Cardiac fibroblast (primary cell): ENCODE data around the gene GPC3.

ENCODE experiments used
- DNase-seq, 2 donors: peaks; one replicate each; pipeline versions ENCODE4 v3.0.0 to v3.0.0-alpha.2; 2010; ENCODE audit warnings: low read depth in 2 of 2
- H3K4me3 ChIP-seq, 2 donors: replicated peaks in 1 of 2; 1 replicate in 1 of 2; 2 replicates in 1 of 2; pipeline ENCODE4 v1.5.1; 2011; ENCODE audit warnings: low read depth in 2 of 2, low read length in 2 of 2, mild to moderate bottlenecking in 2 of 2, moderate library complexity in 1 of 2
- TF ChIP-seq, protein P1 (sequence below): IDR thresholded peaks from one replicate; pipeline ENCODE4 v1.5.1; 2011; ENCODE audit warnings: low read depth, mild to moderate bottlenecking, low read length, inconsistent platforms

Gene GPC3

DNA sequence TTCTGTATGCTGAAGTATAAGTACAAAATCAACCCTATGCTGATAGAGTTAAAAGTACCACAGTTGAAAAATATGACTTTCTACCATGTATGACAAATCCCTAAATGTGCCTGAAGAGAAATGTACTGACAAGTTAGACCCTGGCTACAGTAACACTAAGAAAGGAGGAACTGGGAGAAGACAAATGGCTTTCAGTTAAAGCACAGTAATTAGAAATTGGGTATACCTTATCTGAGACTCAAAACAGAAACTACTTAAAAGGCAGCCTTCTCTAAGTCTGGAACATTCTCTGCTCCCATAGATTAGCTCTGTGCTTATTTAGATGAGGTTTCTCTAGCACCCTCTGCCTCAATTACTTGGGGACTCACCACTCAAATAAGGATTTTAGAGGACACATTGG lies 189.1 kb downstream of the GPC3 start:
- TF ChIP-seq, protein P1, sequence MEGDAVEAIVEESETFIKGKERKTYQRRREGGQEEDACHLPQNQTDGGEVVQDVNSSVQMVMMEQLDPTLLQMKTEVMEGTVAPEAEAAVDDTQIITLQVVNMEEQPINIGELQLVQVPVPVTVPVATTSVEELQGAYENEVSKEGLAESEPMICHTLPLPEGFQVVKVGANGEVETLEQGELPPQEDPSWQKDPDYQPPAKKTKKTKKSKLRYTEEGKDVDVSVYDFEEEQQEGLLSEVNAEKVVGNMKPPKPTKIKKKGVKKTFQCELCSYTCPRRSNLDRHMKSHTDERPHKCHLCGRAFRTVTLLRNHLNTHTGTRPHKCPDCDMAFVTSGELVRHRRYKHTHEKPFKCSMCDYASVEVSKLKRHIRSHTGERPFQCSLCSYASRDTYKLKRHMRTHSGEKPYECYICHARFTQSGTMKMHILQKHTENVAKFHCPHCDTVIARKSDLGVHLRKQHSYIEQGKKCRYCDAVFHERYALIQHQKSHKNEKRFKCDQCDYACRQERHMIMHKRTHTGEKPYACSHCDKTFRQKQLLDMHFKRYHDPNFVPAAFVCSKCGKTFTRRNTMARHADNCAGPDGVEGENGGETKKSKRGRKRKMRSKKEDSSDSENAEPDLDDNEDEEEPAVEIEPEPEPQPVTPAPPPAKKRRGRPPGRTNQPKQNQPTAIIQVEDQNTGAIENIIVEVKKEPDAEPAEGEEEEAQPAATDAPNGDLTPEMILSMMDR, result no peak
- no peak overlapping the region for H3K4me3 ChIP-seq
- DNase-seq, result no peak

DNA sequence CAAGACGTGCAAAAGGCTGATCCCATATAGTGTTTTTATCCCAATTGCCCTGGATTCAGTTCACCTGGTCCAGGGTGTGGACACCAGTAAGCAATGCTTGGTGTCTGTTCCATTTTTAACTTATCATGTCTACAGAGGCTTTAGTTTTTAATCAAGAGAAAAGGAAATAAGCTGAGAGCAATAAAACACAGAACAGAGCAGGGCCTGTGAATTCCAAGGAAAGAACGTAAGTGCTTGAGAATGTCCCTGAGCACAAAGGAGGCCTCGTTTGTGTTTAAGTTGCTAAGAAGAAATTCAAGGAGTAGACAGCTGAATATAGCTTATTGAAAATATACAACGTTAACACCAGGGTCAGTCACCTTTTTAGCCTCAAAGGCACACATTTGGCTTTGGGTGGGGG lies 191.3 kb downstream of the GPC3 start:
- no peak overlapping the region for H3K4me3 ChIP-seq
- DNase-seq, result no peak
- TF ChIP-seq, protein P1, result no peak

DNA sequence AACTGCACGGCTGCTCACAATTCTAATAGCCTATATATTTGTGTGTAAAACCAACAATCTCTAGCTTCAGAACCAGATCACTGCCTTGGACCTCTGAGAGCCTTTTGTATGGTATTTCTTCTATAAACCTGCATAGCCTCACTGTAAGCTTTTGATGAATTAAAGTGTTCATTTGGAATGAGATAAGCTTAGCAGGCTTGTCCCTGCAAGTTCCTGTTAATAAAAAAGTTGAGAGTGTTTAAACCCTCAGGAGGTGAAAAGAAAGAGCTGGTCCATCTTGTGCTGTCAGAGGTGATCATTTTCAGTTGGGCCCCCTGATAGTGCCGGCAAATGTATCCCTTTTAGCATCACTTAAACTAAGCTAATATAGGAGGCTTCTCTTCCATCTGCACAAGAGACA lies 191.8 kb downstream of the GPC3 start:
- no peak for DNase-seq
- no peak overlapping the region for H3K4me3 ChIP-seq
- TF ChIP-seq, protein P1, result no peak

DNA sequence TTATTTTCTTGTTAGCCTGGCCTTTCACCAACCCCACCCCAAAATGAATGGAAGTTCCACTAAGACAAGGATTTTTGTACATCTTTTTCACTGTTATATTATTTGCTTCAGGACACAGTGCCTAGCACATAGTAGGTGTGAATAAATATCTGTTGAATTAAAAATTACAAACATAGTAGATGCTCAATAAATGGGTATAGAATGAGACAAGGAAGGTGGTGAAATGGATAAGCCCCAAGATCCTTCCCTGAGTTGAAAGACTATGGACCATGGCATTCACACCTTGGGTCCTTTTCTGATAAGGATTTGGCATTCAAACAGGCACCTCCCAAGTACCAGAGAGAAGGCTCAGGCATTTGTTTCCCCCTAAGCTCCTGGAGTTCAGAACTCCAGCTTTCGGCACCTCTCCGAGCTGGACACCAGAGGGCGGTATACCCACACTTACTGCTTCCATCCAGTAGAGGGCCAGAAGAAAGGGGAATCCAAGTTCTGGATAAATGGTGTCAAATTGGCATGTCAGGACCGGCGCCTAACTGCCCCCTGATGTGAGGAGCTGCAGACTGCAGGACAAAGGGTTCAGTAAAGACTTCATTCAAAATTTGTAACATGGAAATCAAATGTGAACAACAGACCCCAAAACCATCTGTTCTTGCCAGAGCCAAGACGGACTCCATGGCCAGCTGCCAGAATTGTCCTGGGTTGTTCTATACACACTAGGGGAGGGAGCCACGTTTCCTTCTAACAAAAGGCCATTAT lies 193.0 kb downstream of the GPC3 start:
- peak overlapping the region in 1 of 2 donors; percentile 30 for H3K4me3 ChIP-seq
- TF ChIP-seq, protein P1, result peak; percentile 97
- peak; percentile 69 to 76 for DNase-seq

DNA sequence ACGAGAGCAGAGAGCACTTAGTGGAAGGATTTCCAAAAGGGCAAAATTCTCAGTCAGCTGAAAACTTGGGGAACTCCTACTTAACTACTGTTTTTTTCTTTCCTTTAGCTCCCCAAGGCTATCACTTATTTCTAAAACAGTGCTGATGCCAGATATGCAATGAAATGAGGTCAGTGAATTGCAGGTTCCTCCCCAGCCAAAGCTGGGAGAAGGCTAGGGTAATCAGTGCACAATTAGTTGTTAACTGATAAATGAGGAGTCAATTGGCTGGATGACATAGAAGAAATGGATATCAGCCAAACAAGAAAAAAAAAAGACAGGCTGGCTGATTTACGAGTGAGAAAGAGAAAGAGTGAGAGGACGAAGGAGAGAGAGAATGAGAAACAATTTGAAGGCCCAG lies 195.6 kb downstream of the GPC3 start:
- no peak for DNase-seq
- TF ChIP-seq, protein P1, result no peak
- no peak overlapping the region for H3K4me3 ChIP-seq

DNA sequence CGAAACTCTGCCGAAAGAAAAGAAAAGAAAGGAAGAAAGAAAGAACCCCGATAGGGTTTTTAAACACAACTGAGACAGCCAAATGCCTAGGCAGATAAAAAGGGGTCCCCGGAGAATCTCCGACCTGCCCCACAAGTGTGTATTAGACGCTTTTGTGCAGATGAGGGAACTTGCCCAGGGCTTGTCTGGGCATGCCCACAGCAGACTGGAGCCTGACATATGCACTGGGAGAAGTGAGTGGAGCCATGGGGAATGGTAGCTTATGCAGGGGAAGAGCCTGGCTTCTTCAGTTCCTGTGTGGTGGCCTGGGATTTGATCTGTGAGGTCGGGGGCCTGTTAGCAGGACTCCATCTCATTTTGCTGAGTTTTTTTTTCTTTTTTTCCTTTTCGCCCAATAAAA lies 199.0 kb downstream of the GPC3 start:
- TF ChIP-seq, protein P1, result no peak

DNA sequence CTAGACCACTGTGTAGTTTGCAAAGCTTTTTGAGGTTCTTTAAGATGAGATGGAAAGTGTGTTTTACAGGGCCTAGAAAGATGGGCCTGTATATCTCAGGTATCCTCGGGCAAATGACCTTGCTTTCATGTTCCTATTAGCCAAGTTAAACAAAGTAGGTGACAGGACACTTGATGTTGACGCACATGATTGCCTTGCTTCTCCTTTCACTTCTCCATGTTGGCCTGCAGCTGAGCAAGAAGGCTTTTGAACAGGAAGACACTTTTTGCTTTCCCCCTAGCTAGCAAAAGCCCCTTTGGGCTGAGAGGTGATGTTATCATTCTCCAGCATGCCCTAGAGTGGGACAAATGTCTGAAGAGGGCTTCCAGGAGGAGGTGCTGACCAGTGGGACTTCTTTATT lies 202.1 kb downstream of the GPC3 start:
- H3K4me3 ChIP-seq, result no peak overlapping the region
- no peak for DNase-seq
- TF ChIP-seq, protein P1, result no peak

More for the DNA sequence above, 199.0 kb downstream of the GPC3 start:
- no peak overlapping the region for H3K4me3 ChIP-seq
- DNase-seq, result no peak
